Gastroesophageal sphincter (tissue), 4 donors: ENCODE data around the gene LDLRAD4. TPM values are rescaled to one million over a fixed set of nuclear protein-coding genes. Genes with fewer than 3 reads are reported as not detected.

Experiments
- ATAC-seq: fragments of 150-250 bp; one replicate; pipeline ENCODE4 v1.9.1; 2016; ENCODE audit warnings: mild to moderate bottlenecking, moderate library complexity
- H3K27ac ChIP-seq, 4 donors: fragments of 200-600 bp; sonication (generic) in 3 of 4; 1 replicate in 3 of 4; 2 replicates in 1 of 4; pipeline ENCODE4 v1.5.1; 2016 to 2019
- H3K27me3 ChIP-seq: fragments of 200-600 bp; sonication (generic); one replicate; pipeline ENCODE4 v1.5.1; 2019
- H3K36me3 ChIP-seq, 2 donors: fragments of 200-600 bp; sonication (generic); one replicate each; pipeline ENCODE4 v1.5.1; 2019; ENCODE audit warnings: control low read depth in 1 of 2
- H3K4me1 ChIP-seq, 3 donors: fragments of 200-600 bp; sonication (generic); 1 replicate in 2 of 3; 2 replicates in 1 of 3; pipeline ENCODE4 v1.5.1; 2016 to 2019; ENCODE audit warnings: control low read depth in 2 of 3
- H3K4me3 ChIP-seq, 2 donors: fragments of 200-600 bp; sonication (generic); one replicate each; pipeline ENCODE4 v1.5.1; 2019; ENCODE audit warnings: mild to moderate bottlenecking in 1 of 2, moderate library complexity in 1 of 2
- H3K9me3 ChIP-seq, 3 donors: fragments of 200-600 bp; sonication (generic); one replicate each; pipeline ENCODE4 v1.5.1; 2017 to 2019; ENCODE audit warnings: control low read depth in 2 of 3
- EP300 ChIP-seq: sonication (generic); formaldehyde crosslinking; IDR thresholded peaks from one replicate; pipeline ENCODE4 v1.6.1; 2017; ENCODE audit warnings: antibody characterized with exemption, mild to moderate bottlenecking
- POLR2A ChIP-seq, 2 donors: fragments of 450-650 bp; IDR thresholded peaks; one replicate each; pipeline ENCODE4 v1.6.1; 2017; ENCODE audit warnings: antibody characterized with exemption in 2 of 2, mild to moderate bottlenecking in 2 of 2, moderate library complexity in 1 of 2
- POLR2AphosphoS5 ChIP-seq: sonication (generic); formaldehyde crosslinking; IDR thresholded peaks from one replicate; pipeline ENCODE4 v1.6.1; 2017; ENCODE audit warnings: antibody characterized with exemption
- WGBS, 2 donors: methylation state at CpG; one replicate each; pipeline ENCODE4 v1.1.5; 2018; ENCODE audit warnings: low coverage in 1 of 2; 5-methylcytosine and 5-hydroxymethylcytosine counted together
- total RNA-seq, 4 donors: library from RNA; depleted of rRNA; stranded (reverse); fragments of >200 nt; gene quantifications; one replicate each; pipeline ENCODE4 v1.1.0, GENCODE V29; 2016
- TF ChIP-seq, protein P1 (sequence below), 4 experiments: fragments of 200-600 bp in 2 of 4; fragments of 450-650 bp in 2 of 4; sonication (generic) in 1 of 4; IDR thresholded peaks; one replicate each; pipeline ENCODE4 v1.5.1; 2017 to 2019; ENCODE audit warnings: antibody characterized with exemption in 4 of 4, mild to moderate bottlenecking in 2 of 4, moderate library complexity in 2 of 4

LDLRAD4 gene
- total RNA-seq, 4 donors from 2014 or later: 28.1 to 85.9 (median 55.2) TPM

DNA sequence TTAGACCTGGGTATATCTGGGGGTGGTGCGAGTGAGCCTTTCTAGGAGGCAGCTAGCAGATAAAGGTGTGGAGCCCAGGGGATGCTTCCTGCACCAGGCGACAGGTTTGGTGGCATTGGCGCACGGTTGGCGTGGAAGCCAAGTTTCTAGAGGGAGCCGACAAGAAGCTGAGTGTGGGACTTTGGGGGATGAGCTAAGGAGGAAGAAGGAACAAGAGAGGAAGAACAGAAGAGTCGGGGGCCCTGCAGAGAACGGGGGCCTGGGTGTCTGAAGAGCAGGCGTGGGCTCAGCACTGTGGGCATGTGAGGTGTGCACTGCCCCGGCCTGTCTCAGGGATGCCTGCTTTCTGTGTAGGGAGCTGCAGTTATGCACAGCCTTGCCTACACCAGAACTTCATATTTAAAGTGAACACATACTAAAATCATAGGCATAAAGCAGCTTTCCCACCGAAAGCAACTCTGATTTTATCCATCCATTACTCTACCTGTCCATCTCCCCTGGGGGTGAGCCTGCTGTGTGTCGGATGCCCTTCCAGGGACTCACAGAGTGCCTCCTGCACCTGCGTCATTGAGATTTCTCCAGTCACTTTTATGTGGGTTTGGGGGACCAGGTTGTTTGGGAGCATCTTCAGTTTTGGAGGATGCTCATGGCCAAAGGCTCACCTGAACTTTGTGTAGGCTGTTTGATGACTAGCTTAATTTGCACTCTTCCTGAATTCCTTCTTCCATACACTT, 149.7 kb downstream of the LDLRAD4 start:
- H3K9me3 ChIP-seq: no peaks in the 10 kb centered on the region
- no peak overlapping the region for H3K4me3 ChIP-seq
- no peaks in the 10 kb centered on the region for H3K27me3 ChIP-seq
- peaks cover 0 to 60% (median 7%) of the 10 kb centered on the region in 3 donors for H3K4me1 ChIP-seq
- no peak for TF ChIP-seq EP300
- no peak for ATAC-seq
- no peak overlapping the region for H3K27ac ChIP-seq
- 92 to 94% methylated on average over 5 to 12 of the region's 13 CpGs for WGBS, 2 donors
- no peaks in the 10 kb centered on the region for H3K36me3 ChIP-seq

- no peaks in the 10 kb centered on the region for H3K9me3 ChIP-seq
- no peak overlapping the region for H3K27ac ChIP-seq
- 80 to 88% methylated on average over 2 to 4 of the region's 9 CpGs for WGBS, 2 donors
- no peak overlapping the region for H3K4me3 ChIP-seq
- peaks cover 0 to 56% (median 7%) of the 10 kb centered on the region in 3 donors for H3K4me1 ChIP-seq
- no peak for ATAC-seq
- TF ChIP-seq POLR2A (IDR thresholded peaks at IDR 0.05) (no peak), POLR2AphosphoS5 (no peak), EP300 (no peak)
- TF ChIP-seq, protein P1, sequence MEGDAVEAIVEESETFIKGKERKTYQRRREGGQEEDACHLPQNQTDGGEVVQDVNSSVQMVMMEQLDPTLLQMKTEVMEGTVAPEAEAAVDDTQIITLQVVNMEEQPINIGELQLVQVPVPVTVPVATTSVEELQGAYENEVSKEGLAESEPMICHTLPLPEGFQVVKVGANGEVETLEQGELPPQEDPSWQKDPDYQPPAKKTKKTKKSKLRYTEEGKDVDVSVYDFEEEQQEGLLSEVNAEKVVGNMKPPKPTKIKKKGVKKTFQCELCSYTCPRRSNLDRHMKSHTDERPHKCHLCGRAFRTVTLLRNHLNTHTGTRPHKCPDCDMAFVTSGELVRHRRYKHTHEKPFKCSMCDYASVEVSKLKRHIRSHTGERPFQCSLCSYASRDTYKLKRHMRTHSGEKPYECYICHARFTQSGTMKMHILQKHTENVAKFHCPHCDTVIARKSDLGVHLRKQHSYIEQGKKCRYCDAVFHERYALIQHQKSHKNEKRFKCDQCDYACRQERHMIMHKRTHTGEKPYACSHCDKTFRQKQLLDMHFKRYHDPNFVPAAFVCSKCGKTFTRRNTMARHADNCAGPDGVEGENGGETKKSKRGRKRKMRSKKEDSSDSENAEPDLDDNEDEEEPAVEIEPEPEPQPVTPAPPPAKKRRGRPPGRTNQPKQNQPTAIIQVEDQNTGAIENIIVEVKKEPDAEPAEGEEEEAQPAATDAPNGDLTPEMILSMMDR (IDR thresholded peaks at IDR 0.05): no peak
- no peaks in the 10 kb centered on the region for H3K36me3 ChIP-seq
- no peaks in the 10 kb centered on the region for H3K27me3 ChIP-seq
Observed at GRCh38 chr18:13369353-13369752, 150.8 kb downstream of the LDLRAD4 start.

DNA sequence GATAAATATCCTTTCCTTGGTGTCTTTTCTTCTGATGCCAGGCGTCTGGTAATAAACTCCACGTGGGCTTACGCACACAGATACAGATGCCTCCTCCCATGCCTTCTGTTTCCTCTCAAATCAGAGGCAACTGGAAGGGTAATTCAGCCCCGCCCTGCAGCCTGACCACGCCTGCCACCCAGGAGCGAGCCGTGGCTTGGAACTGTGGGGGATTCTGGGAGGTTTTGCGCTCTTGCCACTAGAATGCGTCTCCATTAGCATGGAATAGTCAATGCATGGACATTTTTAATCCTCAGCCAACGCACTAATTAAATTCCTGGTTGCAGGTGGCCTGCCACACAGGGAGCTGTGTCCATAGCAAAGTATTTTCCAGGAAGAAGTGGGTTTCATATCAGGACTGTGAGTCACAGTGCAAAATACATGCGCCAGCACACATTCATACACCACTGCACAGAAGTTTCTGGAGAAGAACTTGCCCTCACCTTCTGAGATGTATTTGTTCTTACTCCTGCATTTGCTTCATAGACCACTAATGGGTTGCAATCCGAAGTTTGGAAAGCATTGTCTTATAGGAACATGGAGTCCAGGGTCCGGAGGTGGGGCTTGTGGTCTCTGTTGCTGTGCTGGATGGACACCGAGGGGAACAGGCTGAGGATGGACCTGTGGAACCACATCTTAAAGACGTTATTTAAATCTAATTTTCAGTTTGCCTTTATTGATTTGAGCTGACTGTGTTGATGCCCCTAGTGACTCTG, 151.4 kb downstream of the LDLRAD4 start:
- 59 to 72% methylated on average over 8 to 10 of the region's 15 CpGs for WGBS, 2 donors
- ATAC-seq: peak; percentile 27
- TF ChIP-seq, protein P1 (IDR thresholded peaks at IDR 0.05): no peak
- TF ChIP-seq POLR2AphosphoS5: no peak
- no peak for TF ChIP-seq POLR2A (IDR thresholded peaks at IDR 0.05)
- TF ChIP-seq EP300: no peak
- Histone ChIP-seq H3K9me3 (no peaks in the 10 kb centered on the region), H3K4me3 (no peak overlapping the region), H3K27me3 (no peaks in the 10 kb centered on the region), H3K4me1 (peaks cover 0 to 56% (median 11%) of the 10 kb centered on the region in 3 donors), H3K36me3 (no peaks in the 10 kb centered on the region), H3K27ac (no peak overlapping the region)

DNA sequence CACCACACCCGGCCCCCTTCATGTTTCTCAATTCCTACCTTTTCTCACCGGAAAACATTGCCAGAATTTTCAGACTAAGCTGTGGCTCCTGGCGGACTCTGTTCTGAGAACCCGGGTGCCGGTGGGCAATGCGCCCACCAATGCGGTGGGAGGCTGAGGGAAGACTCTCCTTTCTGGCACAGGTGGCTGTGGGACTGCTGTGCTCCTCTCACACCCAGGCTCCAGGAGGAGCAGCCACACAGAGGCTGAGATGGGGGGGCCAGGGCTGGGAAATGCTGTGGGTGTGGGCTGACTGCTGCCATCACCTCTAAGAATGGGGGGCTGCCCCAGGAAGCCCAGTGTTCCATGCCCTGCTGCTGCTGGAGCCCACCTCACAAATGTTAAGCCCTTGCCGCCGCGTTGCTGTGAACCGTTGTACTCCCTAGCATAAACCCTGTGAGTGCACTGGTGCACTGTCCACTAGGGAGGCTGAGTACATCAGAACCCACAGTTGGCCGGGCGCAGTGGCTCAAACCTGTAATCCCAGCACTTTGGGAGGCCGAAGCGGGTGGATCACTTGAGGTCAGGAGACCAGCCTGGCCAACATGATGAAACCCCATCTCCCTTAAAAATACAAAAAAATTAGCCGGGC, 152.6 kb downstream of the LDLRAD4 start:
- Histone ChIP-seq H3K4me3 (no peak overlapping the region), H3K36me3 (no peaks in the 10 kb centered on the region), H3K27ac (no peak overlapping the region), H3K4me1 (peaks cover 0 to 60% (median 13%) of the 10 kb centered on the region in 3 donors), H3K9me3 (no peaks in the 10 kb centered on the region), H3K27me3 (no peaks in the 10 kb centered on the region)
- WGBS, 2 donors: 96 to 100% methylated on average over 4 to 6 of the region's 16 CpGs
- ATAC-seq: no peak
- TF ChIP-seq EP300 (no peak), POLR2A (IDR thresholded peaks at IDR 0.05) (no peak), POLR2AphosphoS5 (no peak)
- TF ChIP-seq, protein P1 (IDR thresholded peaks at IDR 0.05): no peak

GRCh38 chr18:13371689-13372418, 153.3 kb downstream of the LDLRAD4 start:
- 83 to 85% methylated on average over 10 of the region's 10 CpGs for WGBS, 2 donors
- Histone ChIP-seq H3K36me3 (no peaks in the 10 kb centered on the region), H3K9me3 (no peaks in the 10 kb centered on the region), H3K4me1 (peaks cover 0 to 60% (median 13%) of the 10 kb centered on the region in 3 donors), H3K27ac (no peak overlapping the region), H3K27me3 (no peaks in the 10 kb centered on the region), H3K4me3 (no peak overlapping the region)
- no peak for ATAC-seq
- TF ChIP-seq EP300 (no peak), POLR2A (IDR thresholded peaks at IDR 0.05) (no peak), POLR2AphosphoS5 (no peak)
- TF ChIP-seq, protein P1 (IDR thresholded peaks at IDR 0.05): no peak
